ENCODE results near the gene AP1G1.
A peak's percentile ranks its signal among the peaks of the same experiment; 100 is the strongest.
"Not testable (repeated sequence)": the region's sequence is repeated elsewhere in the genome, so short reads cannot be mapped to it uniquely, and the experiment has no call there.

AP1G1 gene

DNA sequence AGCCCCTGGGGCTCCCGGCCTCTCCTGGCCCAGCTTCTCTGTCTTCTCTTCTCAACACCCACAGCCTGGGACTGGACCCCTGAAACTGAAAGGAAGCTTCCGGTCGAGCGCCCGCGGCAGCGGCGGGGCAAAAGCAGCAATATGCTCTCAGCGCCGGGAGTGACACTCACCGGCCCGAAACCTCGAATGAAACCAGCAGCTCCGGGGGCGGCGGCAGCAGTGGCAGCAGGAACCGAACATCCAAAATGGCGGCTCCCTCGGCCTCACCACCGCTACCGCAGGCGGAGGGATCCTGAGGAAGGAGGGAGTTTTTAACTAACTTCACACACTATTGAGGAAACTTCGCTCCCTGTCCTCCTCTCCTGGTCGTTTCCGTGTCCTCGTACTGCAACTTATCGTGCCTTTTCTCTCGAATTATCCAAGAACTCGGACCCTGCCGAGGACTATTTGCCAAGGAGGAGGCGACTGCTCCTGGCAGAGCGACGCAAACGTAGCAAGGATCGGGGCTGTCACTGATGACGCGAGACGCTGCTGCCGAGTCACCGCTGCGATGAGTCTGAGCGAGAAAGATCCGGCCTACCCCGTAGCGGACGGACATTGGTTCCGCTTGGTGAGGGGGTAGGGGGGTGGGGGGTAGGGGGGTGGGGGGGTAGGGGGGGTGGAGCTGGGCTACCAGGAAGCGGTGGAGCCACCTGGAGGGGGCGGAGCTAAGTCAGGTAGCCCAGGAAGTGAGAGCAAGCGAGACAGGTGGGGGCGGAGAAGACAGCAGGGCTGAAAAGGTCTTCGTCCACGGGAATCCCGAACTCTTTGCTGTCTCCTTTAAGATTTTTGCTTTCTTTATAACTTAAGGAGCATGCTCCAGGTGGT, at the start of gene AP1G1:
Gene AP1G1, minus strand, starts transcription at position 242 of the 867 bp plus-strand sequence. CDS start 19,355 bp downstream, outside the sequence.
- peak; percentile 78 to 92 (median 89) for DNase-seq (ENCODE audit: low read depth in 2 of 3, low spot score in 1 of 3)

DNA sequence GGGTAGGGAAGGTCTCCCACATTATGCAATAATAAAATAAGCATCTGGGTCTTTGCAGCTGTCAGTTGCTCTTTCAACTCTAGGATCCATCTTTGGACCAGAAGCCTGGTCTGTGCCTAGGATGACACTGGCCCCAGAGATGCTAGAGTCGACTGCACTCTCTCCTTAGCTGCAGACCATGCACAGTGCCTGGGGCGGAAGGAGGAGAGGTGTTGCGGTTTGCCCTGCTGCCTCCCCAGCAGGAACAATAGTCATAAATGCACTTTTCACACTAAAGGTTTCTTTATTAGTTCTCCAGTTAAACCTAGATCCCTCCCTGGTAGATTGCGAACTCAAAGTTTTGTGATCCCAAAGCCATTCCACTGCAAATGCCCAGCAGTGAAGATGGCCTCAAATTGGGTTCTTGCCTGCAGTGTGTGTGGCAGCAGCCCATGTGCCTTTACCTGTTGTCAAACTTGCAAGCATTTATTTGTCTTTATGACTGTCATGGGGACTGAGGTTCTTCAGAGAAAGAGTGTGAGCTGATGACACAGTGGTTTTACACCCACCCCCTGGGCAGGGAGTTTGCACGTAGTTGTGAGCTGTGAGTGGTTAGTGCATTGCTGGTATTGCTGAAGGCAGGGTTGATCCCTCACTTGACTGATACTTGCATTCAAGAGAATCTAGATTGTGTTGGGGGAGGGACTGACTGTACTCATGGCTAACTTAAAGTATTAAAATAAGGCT, 47.5 kb upstream of the AP1G1 start:
- DNase-seq (ENCODE audit: low read depth in 2 of 3, low spot score in 1 of 3) = no peak

DNA sequence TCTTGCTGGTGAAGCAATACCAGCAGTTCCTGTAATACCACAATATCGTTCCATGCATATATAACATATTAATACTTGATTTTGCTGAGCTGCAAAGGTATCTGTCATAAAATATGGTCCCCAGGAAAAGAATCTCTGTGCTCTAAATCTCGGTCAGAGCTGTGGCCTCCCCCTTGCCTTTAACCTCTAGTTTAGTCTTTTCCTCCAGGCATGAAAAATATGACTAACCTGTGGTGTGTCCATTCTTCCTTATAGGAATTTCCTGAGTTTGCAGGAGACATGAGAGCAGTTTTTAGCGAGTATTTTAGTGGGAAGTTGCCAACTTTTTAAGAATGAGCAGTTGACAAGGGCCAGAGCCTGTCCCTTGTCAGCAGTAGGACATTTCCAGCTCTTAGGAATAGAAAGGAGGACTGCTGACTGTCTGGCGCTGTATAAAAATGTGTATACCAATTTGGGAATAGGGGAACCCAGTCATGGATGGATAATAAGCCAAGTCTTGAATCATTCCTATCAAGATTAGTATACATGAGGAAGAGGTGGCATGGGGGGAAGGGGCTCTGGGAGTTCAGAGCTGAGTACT, 45.8 kb upstream of the AP1G1 start:
- DNase-seq (ENCODE audit: low read depth in 2 of 3, low spot score in 1 of 3) = no peak

DNA sequence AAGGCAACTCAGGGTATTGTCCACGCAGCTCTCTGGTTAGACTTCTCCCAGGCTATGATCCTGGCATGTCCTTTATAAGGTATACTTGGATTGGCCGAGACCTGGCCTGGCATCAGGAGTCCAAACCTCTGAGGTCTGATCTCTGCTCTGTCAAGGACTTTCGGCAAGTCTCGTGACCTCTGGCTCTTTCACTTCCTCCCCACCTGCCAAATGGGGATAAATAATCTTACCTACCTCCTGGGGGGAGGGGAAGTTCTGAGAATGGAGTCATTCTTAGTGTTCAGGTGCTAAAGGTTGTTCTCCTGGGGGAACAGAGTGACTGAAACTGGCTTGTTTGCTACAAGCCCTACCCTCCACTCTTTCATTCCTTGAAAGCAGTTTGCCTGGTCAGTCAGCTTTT, 44.8 kb upstream of the AP1G1 start:
- DNase-seq (ENCODE audit: low read depth in 2 of 3, low spot score in 1 of 3) = no peak

DNA sequence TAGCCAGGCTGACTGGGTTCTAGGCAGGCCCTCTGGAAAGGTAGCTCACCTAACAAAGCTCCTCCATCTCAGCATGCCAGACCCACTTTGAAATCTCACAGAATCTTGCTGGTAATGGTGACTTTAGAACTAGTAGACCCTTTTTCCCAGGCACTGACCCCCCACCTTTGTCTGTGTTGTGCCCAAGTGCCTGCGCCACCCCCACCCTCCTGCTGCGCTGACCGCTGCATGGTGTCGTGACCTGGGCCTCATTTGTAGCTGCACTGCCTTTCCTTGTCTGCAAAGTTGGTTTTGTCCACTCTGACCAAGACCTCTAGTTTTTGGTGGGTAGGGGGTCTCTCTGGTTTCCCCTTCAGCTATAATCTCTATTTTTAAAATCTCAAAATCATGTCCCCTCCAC, 43.9 kb upstream of the AP1G1 start:
- DNase-seq (ENCODE audit: low read depth in 2 of 3, low spot score in 1 of 3) = no peak

DNA sequence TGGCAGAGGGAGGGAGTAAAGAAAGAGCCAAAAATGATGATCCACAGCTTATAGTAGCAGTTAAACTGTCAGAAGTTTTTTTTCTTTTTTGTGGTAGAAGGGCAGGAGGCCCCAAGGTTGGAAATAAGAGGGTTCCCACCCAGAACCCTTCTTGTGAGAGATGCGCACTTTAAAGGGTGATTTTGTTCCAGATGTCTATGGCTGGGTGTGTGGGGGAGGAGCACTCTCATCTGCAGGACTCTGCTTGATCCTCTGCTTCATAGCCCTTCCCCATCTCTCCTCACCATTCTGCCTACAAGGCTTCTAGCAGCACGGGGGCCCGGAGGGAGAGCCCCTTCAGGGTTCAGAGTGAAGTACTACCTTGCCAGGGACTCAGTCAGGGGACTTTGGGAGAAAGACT, 43.5 kb upstream of the AP1G1 start:
- DNase-seq (ENCODE audit: low read depth in 2 of 3, low spot score in 1 of 3) = no peak

DNA sequence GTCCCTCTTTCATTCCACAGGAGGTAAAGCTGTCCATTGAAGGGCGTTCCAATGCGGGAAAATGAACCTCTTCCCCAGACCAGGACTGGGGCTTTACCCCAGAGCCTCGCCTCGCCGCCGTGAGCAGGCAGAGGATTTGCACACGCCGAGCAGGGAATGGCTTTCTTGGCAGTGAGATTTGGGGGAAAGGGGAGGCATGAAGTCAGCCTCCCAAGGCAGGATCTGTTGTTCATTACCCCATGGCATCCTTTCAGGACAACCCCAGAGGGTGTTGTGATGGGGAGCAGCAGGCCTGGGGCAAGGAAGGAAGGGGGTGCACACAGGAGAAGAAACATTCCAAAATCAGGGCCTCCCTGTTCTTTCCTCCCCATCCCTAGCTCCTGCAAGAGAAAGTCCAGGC, 43.1 kb upstream of the AP1G1 start:
- no peak for DNase-seq (ENCODE audit: low read depth in 2 of 3, low spot score in 1 of 3)

DNA sequence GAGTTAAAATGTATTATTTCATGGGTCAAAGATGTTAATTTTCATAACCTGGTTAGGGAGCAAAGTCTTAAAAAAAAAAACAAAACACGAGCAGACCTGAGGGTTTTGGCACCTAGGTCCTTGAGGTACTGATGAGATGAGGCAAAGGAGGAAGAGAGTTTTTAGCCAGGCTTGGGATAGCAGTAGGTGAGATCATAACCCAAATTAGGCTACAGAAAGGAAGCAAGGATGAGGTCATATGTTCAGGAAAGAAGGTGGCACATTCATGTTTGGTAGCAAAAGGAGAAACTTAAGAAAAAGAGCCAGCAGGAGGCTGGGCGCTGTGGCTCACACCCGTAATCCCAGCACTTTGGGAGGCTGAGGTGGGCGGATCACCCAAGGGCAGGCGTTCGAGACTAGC, 40.0 kb upstream of the AP1G1 start:
- no peak for DNase-seq (ENCODE audit: low read depth in 2 of 3, low spot score in 1 of 3)

DNA sequence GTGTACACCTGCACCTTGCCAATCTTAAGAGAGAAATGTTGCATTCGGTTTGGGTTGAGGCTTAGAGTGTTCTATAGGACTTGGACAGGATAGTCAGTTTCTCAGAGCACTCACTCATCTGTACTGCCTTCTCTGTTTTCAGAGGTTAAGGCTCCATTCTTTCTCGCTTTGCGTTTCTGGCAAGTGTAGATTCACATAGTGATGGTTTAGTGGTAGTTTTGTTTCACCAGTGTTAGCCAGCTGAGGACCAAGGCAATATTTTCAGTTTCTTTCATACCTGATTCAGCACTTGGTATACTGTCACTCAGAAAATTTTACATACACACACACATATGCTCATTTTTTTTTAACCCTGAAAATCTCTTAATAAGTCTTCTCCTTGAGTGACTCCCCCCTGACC, 38.5 kb upstream of the AP1G1 start:
- DNase-seq (ENCODE audit: low read depth in 2 of 3, low spot score in 1 of 3) = no peak

DNA sequence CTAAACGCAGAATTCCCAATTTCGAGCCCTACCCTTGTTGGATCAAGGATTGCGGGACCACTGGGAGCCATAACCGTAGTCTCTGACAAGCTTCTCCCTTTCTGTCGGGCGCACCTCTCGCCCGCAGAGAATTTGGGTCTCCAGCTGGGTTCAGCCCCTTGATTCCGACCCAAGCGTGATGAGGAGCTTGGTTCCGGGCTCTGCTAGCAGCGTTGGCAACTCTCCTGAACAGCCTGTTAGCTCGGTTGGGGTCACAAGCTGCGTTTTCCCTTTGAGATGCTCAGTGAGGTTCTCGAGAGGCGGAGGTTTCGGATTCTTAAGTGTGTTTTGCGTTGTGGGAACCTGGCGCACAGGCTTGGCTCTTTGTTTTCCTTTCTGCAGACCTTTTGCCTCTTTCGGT, 37.8 kb upstream of the AP1G1 start:
- DNase-seq (ENCODE audit: low read depth in 2 of 3, low spot score in 1 of 3) = peak in 1 of 3 donors; percentile 15

DNA sequence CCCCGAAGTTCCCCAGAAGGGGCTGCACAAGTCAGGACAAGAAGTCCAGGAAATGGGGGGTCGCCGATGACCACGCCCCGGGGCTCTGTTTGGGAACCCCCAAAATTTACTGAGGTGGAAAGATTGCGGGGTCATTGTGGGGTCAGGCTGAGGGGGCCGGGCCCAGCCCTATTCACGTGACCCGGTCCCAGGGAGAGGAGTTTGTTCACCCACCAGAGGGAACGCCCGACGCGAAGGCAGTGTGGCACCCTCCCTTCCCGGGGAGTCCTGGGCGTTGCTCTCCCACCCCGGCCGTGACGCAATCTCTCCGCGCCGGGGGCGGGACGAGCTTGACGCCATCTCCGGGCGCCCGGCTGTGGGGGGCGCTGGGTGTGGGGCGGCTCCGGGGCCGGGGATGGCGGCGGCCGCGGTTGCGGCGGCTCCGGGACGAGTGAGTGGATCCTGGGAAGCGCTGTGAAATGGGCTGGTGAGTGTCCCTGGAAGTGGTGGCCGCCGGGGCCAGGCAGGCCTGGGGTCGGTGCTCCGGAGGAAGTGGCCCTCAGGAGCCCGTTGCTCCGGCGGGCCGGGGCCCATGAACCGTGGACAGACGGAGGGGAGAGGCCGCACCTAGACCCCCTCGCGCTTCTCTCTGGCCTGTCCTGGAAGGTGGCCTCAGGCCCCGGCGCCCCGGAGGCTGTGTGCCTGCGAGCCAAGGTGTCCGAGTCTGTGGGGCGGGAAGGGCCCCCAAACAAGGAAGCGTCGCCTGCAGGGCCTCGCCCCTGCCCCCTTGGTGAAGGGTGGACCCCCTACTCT, 37.2 kb upstream of the AP1G1 start, which contains the start of gene ATXN1L:
Gene ATXN1L, plus strand, starts transcription at position 338 of the 792 bp plus-strand sequence. CDS start 3,765 bp downstream, outside the sequence.
- peak; percentile 85 to 91 (median 87) for DNase-seq (ENCODE audit: low read depth in 2 of 3, low spot score in 1 of 3)

DNA sequence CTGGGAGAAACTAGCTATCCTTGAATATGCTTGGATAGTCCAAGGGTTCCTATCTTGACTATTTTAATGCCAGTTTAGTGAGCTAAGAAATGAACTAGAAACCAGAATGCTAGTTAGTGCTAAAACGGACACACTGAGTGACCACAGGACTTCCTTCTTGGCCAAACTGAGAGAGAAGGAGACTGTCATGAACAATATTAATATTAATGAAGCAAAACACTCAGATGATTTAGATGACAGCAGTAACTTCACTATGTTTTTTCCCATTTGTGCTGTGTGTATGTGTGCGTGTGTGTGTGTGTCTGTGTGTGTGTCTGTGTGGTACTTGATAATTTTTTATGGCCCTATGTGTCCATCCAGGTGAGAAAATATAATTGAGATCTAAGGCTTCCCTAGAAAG, 34.9 kb upstream of the AP1G1 start:
- DNase-seq (ENCODE audit: low read depth in 2 of 3, low spot score in 1 of 3) = no peak

DNA sequence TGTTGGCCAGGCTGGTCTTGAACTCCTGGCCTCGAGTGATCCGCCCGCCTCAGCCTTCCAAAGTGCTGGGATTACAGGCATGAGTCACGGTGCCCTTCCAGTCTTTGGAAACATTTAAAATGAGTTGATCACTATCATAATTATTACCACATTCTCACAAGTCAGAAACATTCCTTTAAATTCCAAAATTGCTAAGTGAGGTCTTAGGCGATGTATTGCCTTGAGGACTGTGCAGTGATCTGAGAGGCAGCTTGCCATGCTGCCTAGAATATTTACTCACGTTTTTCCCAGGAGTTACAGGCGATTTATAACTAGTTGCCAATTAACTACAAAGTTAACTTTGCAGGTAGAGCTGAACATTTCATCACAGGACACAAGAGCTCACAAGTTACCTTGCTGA, 31.4 kb upstream of the AP1G1 start:
- no peak for DNase-seq (ENCODE audit: low read depth in 2 of 3, low spot score in 1 of 3)

DNA sequence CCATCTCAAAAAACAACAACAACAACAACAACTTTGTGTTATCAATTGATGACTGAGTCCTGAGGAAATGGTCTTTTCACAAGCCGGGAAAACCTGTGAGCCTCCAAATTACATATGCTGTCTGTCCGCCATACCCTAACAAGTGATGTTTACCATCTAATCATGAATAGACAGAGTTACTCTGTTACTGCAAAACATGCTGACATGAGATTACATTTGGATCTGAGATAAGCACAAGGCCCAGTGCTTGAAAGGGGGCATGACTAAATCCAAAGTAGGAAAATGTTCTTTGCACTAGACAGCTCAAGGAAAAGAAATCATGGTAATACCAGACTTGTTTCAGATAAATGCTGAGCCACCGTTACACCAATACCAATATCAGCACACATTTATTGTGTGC, 28.5 kb upstream of the AP1G1 start:
- DNase-seq (ENCODE audit: low read depth in 2 of 3, low spot score in 1 of 3) = no peak

DNA sequence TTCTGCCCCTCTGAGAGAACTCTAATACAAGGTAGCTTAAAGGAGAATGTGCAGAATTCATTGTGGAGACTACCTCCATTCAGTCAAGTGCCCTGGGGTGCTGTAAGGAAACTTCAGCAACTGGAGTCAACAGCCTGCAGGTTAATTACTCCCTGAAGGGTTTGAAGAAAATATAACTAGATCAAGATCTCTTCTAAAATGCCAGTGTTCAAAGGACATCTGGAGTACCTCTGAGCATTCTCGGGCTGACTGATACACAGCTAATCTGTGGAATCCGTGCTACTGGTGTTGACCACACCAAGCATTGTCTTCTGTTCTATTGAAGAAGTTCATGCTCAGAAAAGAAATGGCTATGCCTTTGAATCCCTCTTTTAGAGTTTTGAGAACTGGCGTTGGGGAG, 25.7 kb upstream of the AP1G1 start:
- no peak for DNase-seq (ENCODE audit: low read depth in 2 of 3, low spot score in 1 of 3)

DNA sequence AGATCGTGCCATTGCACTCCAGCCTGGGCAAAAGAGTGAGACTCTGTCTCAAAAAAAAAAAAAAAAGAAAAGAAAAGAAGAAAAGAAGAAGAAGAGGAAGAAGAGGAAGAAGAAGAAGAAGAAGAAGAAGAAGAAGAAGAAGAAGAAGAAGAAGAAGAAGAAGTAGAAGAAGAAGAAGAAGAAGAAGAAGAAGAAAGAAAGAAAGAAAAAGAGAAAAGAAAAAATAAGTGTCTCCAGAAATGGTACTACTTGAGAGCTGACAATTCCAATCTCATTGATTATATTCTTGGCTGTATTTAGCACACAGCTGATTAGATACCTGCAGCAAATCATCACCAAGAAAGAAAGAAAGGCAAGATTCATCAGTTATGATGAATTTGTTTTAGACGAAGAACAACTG, 23.5 kb upstream of the AP1G1 start:
- not testable (repeated sequence) for DNase-seq (ENCODE audit: low read depth in 2 of 3, low spot score in 1 of 3)

DNA sequence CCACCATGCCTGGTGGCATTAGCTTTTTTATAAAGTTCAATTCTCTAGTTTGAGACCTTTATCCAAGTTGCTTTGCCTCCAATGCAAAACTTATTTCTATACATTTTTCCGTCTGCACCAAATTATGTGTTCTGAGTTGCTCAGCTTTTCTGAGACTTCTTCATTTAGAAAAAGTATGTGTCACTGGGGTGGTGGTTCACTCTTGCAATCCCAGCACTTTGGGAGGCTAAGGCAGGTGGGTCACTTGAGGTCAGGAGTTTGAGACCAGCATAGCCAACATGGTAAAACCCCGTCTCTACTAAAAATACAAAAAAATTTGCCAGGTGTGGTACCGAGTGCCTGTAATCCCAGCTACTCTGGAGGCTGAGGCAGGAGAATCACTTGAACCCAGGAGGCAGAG, 23.1 kb upstream of the AP1G1 start:
- DNase-seq (ENCODE audit: low read depth in 2 of 3, low spot score in 1 of 3) = not testable (repeated sequence)

DNA sequence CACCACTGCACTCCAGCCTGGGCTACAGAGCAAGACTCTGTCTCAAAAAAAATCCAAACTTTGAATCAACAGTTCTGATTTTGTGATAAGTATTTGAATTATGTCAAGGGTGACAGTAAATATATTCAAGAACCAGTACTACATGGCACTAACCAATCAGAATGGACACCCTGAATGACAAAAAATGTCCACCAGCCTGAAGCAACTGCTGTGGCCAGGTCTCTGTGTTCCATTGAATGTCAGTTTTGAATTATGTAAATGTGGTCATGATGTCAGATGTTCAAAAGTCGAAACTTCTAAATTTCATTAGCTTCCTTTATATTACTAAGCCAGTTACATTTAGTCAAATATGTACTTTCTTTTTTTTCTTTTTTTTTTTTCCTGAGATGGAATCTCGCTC, 21.7 kb upstream of the AP1G1 start:
- DNase-seq (ENCODE audit: low read depth in 2 of 3, low spot score in 1 of 3) = no peak

DNA sequence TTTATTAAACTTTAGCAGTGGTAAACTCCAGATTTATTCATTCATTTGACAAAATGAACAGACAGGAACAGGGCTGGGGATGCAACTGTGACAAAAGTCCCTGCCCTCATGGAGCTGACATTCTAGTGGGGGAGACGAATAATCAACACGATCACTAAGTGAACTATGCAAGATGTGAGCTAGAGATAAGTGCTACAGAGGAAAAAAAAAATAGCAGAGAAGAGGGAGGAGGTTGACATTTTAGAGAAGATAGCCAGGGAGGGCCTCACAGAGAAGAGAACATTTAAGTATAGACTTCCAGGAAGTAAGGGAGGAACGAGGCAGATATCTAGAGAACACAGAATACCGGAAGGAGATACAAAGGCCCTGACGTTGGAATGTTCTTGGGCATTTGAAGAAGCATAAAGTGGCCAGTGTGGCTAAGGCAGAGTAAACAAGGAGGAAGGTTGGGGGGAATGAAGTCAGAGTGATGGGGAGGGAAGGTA, 17.9 kb upstream of the AP1G1 start:
- no peak for DNase-seq (ENCODE audit: low read depth in 2 of 3, low spot score in 1 of 3)

DNA sequence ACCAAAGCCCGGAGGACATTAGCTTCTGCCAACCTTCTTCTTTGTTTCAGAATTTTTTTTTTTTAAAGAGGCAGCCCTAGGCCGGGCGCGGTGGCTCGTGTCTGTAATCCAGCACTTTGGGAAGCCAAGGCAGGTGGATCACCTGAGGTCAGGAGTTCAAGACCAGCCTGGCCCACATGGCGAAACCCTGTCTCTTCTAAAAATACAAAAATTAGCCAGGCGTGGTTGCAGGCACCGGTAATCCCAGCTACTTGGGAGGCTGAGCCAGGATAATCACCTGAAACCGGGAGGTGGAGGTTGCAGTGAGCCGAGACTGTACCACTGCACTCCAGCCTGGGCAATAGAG, 8.5 kb upstream of the AP1G1 start:
- DNase-seq (ENCODE audit: low read depth in 2 of 3, low spot score in 1 of 3) = not testable (repeated sequence)

DNA sequence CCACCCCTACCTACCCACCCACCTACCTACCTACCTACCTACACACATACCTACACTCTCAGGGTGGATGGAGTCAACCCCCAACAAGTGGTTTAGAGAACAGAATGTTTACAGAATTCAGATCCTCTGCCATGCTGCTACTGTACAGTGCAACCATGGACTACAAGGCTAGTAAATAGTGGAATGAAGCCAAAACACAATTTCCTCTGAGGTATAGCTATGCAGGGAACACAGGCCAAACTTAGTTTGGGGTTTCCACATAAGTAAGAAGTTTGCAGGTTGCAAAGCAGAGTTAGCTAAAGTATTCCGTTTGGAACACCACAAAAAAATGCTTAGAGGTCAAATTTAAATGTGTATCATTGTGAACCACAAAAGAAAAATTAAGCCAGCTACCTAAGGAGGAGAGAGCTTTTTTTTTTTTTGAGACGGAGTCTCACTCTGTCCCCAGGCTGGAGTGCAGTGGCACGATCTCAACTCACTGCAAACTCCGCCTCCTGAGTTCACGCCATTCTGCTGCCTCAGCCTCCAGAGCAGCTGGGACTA, 2.7 kb upstream of the AP1G1 start:
- no peak for DNase-seq (ENCODE audit: low read depth in 2 of 3, low spot score in 1 of 3)

All from stimulated activated CD4-positive, alpha-beta T cell treated with anti-CD3 and anti-CD28 coated beads, Interleukin-12 subunit alpha, Interleukin-12 subunit beta, amount 100 ng/mL, for 48 hours (primary cell).